ENCODE data around the gene ETFA. TPM values are rescaled to one million over a fixed set of nuclear protein-coding genes. Genes with fewer than 3 reads are reported as not detected.

ETFA gene
- total RNA-seq, 1 experiment from 2014 or later, result 208 TPM

DNA sequence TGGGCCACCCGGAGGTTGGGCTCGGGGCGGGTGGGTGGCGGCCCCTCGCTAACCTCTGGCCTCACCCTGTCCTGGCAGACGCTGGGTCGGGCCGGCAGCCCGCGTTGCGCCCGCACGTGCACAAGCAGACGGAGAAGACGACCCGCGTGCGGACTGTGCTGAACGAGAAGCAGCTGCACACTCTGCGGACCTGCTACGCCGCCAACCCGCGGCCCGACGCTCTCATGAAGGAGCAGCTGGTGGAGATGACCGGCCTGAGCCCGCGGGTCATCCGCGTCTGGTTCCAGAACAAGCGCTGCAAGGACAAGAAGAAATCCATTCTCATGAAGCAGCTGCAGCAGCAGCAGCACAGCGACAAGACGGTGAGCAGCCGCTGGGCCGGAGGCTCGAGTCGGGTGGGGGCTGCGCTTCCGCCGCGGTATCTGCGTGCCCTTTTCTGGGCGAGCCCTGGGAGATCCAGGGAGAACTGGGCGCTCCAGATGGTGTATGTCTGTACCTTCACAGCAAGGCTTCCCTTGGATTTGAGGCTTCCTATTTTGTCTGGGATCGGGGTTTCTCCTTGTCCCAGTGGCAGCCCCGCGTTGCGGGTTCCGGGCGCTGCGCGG, 29.0 kb upstream of the ETFA start:
- no peak for DNase-seq (ENCODE audit: low spot score)

DNA sequence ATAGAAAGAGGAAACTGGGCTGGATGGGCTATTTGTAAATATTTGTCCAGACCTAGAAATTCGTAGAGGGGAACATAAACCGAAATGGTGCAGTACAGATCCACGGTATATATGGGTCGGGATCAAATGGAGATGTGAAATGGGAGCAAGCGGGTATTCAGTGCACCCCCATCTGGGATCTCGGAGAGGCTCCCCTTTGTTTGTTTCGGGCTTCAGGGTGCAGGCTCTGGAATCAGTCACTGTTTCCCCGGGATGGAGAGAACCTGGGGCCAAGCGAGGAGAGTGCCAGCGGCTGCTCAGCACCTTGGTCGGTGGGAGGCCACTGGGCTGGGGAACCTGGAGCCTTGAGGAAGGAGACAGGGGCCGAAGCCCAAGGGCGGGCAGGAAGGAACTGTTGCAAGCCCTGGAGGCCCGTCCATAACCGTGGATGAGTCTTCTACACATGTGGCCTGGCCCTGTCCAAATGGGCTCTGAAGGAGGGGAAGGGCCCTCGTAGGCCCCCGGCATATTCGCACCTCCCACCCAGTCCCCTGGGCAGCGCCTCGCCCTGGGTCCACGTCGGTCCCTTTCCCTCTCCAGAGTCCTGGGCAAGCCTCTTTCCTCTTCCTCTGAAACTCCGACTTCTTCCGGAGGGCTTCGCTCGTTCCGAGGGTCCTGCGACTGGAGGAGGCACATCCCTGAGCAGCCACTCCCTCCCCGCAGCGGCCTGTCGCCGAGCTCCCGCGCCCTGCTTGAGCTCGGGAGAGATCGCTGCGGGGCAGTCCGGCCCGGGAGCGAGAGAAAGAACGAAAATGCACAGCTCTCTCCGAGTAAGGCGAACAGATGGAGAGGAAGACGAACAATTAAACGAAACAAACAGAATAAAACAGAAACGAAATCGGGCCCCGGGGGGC, 28.3 kb upstream of the ETFA start:
- DNase-seq (ENCODE audit: low spot score), result no peak

DNA sequence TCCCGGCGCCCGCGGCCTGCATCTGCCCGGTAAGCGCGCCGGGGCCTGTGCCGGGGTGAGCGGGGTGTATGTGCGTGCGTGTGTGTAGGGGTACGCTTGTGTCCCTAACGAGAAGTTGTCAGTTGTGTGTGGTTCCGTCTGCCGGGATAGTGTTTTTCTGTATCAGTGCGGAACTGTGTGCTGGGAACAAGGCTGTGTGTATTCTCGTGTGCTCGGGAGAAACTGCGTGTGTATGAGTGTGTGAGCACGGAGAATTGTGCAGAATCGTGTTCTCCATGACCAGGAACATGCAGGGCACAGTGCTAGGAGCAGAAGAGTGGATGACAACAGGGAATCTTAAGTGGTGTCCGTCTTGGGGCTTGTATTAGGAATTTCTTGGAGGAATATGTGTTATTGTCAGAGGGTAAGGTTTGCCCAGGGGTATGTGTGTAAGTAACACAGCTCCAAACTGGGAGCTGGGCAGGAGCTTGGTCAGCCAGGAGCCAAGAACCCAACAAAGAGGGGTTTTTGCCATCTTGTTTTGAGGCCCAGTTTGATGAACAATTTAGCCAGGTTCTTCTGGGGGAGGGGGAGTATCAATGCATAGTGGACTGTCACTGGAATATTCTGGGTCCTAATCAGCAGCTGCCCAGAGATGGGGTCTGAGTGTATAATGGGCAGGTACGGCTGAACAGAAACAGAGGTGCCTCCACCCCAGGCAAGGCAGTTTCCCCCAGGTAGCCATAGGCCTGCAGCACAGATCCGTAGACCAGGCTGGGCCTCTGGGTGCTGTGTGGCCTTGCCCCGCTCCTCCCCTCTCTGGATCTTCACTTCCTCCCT, 27.4 kb upstream of the ETFA start:
- no peak for DNase-seq (ENCODE audit: low spot score)

DNA sequence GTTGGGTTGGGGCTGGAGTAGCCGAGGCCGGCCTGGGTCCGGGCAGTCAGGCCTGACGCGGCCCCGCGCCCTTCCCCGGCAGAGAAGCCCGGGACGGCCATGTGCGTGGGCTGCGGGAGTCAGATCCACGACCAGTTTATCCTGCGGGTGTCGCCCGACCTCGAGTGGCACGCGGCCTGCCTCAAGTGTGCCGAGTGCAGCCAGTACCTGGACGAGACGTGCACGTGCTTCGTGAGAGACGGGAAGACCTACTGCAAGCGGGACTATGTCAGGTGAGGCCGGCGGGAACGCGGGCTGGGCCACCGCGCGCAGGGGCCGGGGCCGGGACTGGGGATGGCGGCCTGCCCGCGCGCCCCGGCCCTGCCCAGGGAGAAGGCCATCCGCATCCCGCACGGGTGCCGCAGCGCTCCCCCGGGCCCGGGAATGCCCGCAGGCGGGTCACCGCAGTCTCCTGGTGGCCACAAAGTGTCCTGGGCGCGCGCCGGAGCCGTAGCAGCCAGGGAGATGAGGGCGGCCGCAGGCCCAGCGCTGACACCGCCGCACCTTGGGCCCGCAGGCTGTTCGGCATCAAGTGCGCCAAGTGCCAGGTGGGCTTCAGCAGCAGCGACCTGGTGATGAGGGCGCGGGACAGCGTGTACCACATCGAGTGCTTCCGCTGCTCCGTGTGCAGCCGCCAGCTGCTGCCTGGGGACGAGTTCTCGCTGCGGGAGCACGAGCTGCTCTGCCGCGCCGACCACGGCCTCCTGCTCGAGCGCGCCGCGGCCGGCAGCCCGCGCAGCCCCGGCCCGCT, 26.6 kb upstream of the ETFA start:
- DNase-seq (ENCODE audit: low spot score), result no peak

DNA sequence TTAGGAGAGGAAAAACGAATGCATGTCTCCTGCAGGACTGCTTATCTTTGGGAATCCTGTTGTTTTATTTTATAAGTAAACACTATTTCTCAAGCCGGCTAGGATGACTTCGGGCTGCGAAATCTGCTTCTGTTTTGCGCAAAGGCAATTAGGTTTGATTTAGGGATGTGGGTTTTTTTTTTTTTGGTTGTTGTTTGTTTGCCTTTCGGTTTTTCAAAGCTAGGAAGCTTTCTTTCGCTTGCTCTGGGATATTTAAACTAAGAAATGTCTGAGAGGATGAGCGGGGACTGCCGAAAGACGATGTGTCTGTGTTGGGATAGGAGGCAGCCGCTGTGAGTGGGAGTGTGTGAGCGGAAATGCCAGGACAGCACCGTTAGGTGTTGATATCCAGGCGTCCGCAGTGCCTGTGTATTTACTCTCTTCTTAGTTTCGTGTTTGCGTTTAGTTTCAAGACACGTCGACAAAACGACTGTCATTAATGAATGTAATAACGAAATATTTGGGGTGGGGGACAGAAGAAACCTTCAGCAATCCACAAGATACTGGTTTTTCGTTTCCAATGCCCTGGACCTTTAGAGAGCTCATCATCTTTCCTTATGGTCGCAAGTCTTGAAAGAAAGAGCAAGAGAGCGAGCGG, 25.9 kb upstream of the ETFA start:
- peak; percentile 22 for DNase-seq (ENCODE audit: low spot score)

DNA sequence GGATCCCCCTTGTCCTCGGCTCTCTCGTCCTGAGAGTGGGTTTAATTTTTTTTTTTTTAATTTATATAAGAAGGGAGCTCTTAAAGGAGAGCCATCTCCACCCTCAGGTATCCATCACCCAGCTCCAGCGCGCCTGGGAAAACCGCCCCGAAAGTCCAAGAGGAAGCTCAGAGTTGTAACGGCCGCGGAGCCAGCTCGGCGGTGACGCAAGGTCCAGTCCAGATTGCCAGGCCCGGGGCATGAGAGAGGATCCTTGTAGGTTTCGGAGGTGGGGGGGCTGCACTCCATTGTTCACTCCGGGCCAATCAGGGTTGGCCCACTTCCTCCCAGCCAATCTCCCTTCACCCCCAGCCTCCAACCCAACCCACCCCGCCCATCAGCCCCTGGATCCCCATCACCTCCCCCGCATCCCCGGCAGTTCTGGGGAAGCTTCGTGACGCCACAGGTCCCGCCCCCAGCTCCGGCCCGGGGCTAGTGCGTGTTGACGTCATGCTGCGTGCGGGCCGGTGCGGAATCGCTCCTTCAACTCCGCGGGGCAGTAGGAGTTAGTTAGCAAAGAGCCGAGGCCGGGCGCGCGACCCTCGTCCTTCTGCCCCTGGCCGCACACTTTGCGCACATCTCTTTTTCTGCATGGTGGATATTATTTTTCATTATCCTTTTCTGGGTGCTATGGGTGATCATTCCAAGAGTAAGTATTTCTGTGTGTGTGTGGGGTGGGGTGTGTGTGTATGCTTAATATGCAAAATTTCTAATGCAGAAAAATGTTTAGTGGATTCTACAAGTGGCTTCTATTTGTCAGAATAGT, 25.2 kb upstream of the ETFA start, which contains the start of gene ISL2:
Gene ISL2, plus strand, starts transcription at position 520 of the 805 bp plus-strand sequence. Its CDS starts 111 bp downstream, at position 631.
- peak; percentile 93 for DNase-seq (ENCODE audit: low spot score)

DNA sequence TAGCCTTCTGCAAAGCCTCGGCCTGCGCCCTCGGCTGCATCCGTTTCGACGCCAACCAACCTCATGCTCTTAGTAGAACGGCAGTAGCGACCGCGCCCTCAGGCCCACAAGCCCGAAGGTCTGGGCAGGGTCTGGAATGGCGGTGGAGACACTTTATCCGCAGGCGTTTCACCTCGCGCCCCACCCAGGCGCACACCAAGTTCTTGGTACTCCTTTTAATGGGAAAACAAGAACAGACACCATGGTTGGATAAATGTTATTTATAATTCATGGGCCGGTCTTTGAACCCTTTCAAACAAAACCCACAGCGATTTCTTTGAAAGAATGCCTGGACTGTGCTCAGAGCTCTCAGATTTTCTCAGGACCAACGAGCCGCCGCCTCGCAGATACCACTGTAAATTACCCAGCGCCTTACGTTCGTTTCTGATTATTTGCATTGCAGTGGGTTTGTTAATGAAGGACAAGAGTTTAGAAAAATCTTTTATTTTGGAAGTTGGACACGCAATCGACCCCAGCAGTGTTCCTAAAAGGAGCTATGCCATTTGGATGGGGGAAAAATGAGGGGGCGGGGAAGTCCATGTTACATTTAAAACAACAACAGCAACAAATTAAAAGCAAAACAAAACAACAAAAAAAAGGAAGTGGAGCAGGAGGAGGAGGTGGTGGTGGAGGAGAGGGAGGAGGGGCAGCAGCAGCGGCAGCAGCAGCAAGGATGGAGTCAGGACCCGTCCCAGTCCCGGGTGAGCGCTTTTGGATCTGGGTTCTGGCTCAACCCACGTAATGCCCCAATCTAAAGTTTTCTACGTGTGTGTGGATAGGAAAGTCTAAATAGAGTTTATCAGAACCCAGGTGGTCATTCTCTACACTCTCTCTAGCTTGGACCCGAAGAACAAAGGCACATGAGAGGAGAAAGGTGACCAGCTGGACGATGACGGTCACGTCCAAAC, 24.3 kb upstream of the ETFA start:
- DNase-seq (ENCODE audit: low spot score), result peak; percentile 36

DNA sequence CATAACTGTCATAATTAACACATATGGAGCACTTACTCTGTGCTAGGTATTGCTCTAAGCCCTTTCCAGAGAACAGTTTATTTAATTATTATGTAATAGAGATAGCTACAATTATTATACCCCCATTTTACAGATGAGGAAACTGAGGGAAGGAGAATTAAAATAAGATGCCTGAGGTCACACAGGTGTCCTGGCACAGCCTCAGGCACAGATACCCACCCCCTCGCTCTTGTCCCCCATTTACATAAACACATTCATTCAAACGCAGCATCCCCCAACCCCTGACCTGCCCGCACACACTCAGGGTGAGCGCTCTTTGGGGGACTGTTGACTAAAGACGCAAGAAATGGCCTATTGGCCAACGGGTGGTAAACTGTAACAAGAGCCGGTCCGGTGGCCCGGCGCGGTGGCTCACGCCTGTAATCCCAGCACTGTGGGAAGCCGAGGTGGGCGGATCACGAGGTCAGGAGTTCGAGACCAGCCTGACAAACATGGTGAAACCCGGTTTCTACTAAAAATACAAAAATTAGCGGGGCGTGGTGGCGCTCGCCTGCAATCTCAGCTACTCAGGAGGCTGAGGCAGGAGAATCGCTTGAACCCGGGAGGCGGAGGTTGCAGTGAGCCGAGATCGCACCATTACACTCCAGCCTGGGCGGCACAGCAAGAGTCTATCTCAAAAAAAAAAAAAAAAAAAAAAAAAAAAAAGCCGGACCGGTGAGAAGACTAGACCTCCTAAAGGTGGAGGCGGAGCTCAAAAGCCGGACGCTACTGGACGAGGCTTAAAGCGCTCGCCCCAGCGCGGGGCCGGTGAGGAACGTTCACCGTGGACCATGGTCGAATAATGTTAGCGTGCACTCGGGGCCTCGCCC, 23.4 kb upstream of the ETFA start:
- no peak for DNase-seq (ENCODE audit: low spot score)

DNA sequence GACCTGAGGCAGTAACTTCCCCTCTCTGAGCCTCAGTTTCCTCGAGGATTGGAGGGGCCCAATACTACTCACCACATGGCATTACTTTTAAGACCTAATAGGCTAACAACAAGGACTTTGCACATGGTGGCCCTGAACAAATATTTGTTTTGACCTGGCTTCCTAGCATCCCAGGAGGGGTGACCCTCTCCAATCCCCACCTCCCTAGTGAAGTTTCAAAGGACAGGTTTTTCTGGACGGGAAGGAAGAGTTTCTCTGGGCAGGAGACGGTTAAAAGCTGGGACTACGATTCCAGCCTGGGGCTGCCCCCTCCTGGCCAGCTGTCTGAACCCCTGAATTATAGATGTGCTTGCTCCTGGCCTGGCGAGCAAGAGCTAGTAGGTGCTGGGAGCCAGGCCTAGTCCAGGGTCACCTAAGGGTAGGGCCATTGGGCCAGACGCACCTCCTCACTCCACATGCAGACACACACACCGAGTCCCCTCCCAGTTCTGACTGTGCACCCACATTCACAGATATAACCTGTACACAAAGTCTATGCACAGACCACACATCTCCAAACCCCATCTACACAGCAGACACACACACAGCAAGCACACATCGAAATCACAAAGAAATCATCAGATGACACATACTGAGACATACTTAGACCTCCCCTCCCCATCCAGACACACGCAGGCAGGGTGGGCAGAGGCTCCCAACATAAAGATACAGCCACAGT, 22.6 kb upstream of the ETFA start:
- no peak for DNase-seq (ENCODE audit: low spot score)

DNA sequence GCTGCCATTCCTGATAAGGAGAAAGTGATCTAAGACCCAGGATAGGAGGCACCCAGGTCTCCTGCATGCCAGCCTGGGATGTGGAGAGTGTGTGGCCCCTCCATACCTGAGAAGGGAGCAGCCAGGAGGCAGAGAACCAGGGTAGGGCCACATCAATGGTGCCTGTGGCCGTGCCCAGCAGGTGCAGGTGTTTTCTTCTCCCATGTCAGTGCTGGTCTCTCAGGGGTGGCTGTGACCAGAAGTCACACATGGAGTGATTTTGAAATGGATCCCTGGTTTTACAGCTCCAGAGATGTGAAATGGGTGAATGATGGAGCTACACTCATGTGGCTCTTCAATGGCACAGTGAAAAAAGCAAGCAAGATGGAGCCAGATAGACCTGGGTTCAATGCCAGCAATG, 22.0 kb upstream of the ETFA start:
- DNase-seq (ENCODE audit: low spot score), result no peak

DNA sequence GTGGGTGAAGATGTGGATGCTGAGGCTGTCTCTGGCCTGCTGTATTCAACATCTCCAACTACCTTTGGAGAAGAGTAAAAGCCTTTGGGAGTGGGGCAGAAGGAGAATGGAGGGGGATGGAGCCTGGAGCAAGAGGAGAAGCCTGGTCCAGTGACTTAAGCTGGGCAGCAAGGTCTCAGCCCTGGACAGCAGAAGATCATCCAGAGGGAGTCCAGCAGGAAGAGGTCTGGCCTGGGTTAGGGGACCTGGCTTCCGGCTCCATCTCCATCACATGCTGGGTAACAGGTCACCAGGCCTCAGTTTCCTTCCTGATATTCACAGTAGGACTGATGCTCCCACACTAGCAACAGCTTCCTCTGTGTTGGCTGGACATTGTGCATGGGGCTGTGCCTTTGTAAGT, 21.5 kb upstream of the ETFA start:
- no peak for DNase-seq (ENCODE audit: low spot score)

DNA sequence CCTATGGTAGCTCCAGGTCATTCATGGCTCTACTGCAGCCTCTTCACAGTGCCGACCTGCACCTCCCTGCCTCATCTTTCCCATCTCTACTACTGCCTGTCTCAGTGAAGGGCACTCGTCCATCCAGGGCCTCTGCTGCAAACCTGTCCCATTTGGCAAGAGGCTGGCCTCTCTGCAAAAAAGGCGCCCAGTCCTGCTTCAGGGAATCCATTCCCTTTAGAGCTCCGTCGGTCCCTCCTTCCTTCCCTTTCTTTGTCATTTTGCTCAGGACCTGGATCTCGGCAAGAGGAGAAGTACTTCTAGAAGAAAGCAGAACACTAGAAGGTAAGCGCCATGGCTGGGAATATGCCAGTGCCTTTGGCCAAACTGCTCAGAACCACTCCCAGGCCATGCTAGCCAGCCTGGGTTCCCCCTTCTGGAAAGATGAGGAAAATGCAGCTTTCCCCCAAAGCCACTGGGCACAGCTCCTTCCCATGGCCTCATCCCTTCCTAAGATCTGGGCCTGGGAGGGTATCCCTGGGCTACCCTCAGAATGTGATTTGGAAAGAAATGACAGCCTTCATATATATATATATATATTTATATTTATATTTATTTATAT, 18.9 kb upstream of the ETFA start:
- DNase-seq (ENCODE audit: low spot score), result peak; percentile 66

DNA sequence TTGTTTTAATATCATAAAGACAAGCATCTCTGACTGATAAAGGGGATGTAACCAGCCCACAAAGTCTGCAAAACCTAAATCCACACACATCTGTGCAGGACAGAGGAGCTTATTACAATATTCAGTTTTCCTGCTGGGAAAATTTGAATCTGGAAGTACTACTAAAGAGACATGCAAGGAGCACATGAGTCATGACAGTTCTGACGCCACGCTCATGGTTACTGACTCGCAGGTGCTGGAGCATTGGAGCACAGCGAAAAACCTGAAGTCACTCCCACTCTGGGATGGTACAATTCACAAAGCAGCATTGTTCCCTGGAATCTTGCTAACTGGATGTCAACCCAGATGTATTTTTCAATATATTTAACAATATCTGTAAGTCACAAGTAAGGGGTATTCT, 17.7 kb upstream of the ETFA start:
- no peak for DNase-seq (ENCODE audit: low spot score)

DNA sequence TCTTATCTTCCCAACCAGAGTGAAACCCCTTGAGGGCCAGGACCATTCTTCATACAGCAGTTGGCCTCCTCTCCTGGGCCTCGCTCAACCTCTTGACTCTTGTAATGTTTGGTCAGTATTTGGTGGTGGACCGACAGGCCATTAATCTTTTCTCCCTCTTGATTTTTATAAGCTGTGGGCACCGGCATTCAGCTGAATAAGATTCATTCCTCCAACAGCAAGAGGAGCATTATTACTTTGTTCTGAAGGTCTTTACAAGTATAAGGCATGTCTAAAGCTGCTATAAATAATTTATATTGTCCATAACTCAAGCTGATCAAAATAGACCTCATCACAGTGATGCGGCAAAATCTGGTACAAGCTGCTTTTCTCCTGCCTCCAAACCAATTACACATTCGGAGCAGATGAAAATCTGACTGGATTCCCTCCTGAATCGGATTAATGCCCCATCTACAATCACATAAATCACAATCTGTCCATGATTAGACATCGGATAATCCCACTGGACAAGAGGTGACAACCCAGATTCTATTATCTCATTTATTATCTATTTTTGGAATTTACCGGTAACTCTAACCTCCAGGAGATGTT, 16.9 kb upstream of the ETFA start:
- DNase-seq (ENCODE audit: low spot score), result no peak

DNA sequence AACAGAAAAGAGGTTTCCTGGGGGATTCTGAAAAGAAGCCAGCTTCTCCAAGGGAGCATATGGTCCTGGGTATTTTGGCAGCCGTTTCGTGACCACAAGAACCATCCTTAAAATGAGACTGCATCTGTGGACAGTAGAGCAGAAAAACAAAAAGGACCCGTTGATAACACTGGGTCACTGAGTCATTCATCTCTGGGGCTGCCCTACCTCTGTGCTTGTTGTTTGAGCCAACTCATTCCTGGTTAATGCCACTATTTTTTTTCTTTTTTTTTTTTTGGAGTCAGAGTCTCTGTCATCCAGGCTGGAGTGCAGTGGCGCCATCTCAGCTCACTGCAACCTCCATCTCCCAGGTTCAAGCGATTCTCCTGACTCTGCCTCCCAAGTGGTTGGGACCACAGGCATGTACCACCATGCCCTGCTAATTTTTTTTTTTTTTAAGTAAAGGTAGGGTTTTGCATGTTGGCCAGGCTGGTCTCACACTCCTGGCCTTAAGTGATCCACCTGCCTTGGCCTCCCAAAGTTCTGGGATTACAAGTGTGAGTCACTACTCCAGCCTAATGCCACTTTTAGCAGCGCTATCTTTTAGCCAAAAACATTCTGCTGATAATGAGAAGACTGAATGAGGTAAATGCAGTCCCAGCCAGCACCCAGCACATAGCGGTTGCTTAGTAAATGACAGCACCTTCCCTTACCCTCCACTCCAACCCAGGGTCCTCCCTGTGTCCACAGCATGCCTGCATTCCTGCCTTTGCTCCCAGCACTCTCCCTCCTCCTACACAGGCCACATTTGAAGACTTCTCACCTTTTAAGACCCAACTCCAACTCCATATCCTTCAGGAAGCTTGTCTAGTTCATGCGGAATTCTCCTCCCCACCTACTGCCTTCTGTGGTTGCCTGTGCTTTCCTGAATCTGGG, 16.2 kb upstream of the ETFA start:
- DNase-seq (ENCODE audit: low spot score), result peak; percentile 58
